Femur (tissue), 1 donor: ENCODE data around the gene INTS2.
"Not testable (repeated sequence)": the region's sequence is repeated elsewhere in the genome, so short reads cannot be mapped to it uniquely, and the experiment has no call there.

Experiments
- DNase-seq: peaks from one replicate; pipeline ENCODE4 v3.0.0-alpha.2; 2017

The INTS2 gene

DNA sequence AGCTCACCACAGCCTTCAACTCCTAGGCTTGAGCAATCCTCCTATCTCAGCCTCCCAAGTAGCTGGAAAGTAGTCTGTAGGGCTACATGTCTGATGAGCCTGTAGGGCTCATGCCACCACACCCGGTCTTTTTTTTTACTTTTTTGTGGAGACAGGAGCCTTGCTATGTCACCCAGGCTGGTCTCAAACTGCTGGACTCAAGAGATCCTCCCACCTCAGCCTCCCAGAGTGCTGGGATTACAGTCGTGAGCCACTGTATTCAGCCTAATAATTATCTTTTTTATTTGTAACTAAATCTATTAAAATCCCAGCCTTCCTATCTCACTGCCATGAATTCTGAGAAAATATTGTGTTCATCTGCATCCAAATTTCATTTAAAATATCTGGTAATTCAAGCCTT, 79.5 kb downstream of the INTS2 start:
- no peak for DNase-seq

DNA sequence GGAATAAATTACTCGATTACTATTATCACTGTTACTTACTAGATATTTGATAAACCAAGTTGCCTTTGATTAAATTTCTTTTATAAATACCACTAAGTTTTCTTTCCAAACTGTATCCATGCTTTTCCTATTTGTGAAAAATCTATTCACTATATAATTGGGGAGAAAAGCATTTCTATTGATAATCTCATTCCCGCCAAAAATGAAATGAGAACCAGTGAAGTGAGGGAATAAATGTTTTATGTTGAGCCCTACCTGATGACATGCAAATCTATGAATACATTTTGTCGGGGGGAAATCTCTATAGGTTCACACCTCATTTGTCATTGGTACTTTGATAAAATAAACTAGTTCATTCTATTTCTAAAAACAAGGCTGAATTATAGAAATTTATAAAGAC, 80.1 kb downstream of the INTS2 start:
- no peak for DNase-seq

DNA sequence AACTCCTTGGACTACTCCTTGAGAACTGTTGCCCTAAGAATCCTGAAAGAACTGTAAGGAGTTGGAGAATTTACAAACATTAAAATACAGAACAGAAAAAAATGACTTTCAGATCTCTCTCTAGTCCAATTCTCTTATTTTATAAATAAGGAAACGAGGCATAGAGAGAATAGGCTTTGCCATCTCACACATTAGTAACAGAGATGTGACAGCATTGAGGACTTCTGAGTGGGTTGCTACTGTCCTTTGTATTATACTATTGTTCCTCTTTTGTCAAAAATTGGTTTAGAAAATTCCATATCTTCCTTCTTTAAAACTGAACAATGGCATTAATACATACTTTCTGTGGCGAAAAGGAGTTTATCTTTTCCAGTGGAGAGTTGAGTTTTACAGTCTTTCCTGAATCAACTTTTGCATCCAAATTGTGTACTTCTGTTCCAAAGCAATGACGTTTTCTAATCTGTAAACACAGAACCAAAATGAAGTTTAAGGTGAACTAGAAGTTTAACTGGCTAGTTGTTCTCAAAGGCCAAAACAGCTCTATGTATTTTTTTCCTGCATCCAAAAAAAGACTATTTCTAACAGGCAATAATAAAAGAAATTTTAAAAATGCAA, 80.9 kb downstream of the INTS2 start:
- DNase-seq: no peak

DNA sequence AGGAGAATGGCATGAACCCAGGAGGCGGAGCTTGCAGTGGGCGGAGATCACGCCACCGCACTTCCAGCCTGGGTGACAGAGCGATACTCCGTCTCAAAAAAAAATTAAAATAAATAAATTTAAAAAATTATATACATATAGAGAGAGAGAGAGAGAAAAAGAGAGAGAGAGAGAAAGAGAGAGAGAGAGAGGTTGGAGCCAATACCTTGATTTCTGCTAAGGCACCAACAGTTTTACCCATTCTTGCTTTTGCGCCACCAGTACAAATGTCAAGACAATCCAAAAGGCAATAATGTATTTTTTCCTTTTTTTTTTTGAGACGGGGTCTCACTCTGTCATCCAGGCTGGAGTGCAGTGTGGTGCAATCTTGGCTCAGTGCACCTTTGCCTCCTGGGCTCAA, 81.7 kb downstream of the INTS2 start:
- DNase-seq: no peak

DNA sequence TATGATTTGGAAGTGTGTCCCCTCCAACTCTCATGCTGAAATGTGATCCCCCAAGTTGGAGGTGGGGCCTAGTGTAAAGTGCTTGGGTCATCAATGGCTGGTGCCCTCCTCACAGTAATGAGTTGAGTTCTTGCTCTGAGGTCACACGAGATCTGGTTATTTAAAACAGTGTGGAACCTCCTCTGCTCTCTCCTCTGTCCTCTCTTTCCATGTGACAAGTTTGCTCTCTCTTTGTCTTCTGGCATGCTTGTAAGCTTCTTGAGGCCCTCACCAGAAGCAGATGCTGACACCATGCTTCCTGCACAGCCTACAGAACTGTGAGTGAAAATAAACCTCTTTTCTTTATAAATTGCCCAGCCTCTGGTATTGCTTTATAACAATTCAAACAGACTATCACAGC, 84.3 kb downstream of the INTS2 start:
- no peak for DNase-seq

DNA sequence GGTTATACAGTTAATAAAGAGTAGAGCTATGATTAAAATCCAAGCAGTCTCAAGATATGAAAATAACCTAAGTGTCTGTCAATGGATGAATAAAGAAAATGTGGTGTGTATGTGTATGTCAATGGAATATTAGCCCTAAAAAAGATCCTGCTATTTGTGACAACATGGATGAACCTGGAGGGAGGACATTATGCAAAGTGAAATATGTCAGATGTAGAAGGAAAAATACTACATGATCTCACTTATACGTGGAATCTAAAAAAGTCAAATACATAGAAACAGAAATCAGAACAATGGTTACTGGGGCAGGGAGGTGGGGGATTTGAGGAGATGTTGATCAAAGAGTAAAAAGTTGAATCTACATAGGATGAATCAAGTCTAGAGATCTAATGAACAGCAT, 84.9 kb downstream of the INTS2 start:
- DNase-seq: no peak

DNA sequence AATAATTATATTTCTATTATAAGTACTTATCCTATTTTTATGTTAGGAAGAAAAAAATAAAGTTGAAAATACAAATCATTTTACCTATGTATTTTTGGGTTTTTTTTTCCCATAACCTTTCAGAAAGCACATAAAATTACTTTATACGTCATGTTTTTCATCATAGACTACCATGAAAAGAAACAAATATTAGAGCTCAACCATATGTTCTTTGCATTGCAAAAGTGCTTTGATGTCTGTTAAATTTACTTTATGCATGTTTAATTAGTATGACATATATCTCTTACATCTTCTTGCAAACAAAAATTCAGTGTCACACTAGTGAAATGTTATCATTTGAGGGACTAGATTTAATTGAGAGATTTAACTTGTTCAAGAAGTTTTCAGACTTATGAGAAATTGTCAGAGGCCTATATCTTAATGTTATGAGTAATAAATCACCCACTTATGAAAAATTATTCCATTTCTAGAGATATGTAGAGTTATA, 88.4 kb downstream of the INTS2 start:
- no peak for DNase-seq

DNA sequence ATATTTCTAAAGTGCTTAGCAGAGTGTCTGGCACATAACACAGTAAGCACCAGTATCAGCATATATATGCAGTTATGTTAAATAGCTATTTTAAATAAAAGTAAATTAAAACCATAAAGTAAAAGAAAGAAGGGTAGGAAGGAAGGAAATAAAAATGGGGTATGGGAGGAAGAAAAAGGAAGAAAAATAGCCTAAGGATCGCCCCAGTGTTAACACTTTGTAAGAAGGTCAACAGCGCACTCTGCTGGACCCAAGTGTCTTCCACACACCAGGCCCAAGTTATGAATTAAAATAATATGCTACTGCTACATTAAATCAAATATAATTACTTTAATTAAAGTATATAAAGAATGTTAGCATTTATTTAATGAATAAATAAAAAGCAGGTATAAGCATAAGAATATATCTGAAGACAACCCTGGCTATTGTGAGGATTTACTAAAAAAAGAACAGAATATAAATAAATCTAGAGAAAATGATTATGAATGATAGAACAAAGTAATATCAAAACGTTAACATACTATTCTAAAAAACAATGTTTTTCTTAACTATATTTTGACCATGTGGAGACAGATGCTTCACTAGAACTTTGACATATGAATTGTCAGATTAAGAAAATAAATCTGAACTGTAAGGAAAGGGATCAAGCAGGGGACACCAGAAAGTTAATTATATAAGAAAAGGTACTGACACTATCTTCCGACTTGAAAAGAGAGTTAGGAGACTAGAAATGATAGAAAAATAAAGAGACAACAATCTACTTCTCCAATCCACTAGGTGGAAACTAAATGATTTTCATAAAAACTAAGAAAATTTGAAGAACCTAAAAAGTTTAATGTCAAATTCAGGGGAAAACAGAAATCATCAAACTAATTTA, 90.4 kb downstream of the INTS2 start:
- peak; percentile 67 for DNase-seq

DNA sequence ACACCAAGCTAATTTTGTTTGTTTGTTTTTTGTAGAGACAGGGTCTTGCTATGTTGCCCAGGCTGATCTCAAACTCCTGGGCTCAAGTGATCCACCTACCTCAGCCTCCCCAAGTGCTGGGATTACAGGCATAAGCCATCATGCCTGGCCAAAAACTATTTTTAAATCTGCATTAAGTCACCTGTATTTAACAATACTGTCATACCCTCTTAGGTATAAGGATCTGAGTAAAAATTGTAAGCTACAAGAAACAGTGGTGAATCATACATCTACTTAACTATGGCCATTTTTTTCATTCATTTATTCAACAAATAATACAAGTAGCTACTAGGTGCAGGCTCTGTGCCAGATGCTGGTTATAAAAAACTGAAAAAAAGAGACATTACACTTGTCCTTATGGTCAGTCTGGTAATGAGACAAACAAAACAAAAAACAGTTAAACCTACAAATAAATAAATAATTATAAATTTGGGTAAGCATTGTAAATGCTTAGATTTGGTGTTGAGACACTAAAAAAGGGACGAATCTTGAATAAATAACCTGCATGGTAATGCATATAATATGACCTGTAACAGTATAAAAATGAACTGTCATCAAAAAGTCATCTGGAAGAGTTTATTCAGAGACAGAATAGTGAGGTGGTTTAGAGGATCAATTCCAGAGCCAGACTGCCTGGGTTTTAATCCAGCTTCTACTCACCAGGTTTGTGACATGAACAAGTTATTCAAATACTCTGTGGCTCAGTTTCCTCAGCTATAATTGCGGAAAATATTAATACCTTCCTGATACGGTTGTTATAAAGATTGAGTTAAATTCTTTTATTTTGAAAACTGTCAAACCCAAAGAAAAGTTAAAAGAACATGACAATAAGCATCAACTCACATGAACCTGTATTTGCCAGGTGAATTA, 91.3 kb downstream of the INTS2 start:
- DNase-seq: no peak

DNA sequence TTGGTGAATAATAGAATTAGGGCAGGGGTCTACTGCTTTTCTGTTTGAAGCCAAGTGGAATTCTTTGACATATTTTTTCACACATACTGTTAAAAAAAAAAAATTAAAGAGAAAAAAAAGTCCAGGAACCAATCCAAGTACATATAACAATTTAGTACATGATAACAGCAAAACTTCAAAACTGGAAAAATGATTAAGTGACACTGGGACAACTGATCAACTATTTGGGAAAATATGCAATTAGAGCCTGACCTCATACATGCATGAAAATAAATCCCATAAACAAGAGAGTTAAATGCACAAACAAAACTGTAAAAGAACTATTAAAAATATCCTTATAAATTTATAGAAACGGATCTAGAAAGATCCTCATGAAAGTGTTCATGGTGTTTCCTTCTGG, 92.2 kb downstream of the INTS2 start:
- DNase-seq: no peak

DNA sequence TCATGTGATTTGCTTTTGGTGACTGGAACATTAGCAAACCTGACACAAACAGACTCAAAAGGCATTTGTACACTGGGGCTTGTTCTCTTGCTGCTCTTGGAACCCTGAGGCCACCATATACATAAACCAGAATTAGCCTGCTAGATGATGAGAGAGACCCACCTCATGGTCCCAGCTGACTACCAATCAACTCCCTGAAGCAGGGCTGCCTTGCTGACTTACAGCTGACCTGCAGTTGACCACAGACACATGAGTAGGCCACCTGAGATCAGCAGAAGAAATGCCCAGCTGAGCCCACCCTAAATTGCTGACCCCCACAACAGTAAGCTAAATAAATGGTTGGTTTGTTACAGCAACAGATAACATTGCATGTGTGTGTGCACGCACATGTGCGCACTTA, 93.2 kb downstream of the INTS2 start:
- no peak for DNase-seq

DNA sequence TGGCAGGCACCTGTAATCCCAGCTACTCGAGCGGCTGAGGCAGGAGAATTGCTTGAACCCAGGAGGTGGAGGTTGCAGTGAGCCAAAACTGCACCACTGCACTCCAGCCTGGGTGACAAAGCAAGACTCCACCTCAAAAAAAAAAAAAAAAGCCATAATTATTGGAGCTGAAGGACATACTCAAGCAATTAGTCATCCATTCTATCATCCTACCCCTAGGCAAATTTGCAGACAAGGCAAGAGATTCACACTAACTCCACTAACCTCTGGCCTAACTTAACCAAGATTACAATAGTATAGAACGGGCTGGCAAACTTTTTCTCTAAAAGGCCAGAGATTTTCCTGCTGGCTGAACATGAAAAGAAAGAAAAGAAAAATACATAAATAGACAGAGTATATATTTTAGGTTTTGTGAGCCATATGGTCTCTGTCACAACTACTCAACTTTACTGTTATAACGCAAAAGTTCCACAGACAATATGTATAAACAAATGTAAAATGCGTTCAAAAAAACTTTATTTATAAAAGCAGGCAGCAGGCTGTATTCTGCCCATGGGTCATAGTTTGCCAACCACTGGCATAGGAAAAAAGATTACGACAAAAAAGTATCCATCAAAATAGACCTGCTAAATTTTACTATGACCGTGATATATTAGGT, 94.1 kb downstream of the INTS2 start:
- DNase-seq: no peak

DNA sequence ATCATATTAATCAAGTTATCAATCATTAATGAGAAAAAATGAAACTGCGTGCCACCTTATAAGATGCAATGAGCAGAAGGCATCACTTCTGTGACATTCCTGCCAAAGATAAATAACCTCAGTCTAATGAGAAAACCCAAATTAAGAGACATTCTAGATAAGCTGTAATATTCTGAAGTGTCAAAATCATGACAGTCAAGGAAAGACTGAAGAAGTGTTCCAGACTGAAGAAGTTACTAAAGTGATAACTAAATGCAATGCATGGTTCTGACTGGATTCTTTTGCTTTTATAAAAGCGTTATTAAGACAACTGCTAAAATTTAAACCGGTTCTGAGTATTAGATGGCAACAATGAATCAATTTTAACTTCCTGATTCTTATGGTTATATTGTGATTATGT, 95.3 kb downstream of the INTS2 start:
- DNase-seq: no peak

DNA sequence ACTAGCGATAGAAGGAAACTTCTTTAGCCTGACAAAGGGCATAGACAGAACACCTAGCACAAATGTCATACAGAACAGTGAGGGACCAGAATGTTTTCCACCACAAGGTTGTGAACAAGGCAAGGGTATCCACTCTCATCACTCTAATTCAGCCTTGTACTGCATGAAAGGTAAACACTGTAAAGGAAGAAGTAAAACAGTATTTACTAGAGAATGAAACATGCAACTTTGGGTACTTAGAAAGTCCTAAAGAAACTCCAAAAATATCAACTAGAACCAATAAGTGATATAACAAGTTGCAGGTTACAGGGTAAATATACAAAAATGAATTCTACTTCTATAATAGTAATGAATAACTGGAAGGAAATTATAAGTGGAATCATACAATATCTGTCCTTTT, 96.7 kb downstream of the INTS2 start:
- no peak for DNase-seq

DNA sequence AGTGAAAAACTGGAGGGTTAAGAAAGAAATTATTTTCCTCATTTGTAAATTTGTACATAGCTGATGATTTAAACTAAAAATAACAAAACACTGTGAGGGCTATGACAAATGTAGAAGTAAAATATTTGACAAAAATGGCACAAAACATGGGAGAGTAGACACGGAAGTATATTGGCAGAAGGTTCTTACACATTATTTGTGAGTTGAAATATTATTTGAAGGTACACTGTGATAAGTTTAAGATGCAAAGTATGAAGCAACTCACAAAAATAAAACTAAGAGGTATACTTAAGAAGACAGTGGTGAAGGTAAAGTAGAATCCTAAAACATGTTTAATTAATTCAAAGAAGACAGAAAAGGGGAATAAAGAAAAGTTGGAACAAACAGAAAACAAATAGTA, 99.1 kb downstream of the INTS2 start:
- no peak for DNase-seq

DNA sequence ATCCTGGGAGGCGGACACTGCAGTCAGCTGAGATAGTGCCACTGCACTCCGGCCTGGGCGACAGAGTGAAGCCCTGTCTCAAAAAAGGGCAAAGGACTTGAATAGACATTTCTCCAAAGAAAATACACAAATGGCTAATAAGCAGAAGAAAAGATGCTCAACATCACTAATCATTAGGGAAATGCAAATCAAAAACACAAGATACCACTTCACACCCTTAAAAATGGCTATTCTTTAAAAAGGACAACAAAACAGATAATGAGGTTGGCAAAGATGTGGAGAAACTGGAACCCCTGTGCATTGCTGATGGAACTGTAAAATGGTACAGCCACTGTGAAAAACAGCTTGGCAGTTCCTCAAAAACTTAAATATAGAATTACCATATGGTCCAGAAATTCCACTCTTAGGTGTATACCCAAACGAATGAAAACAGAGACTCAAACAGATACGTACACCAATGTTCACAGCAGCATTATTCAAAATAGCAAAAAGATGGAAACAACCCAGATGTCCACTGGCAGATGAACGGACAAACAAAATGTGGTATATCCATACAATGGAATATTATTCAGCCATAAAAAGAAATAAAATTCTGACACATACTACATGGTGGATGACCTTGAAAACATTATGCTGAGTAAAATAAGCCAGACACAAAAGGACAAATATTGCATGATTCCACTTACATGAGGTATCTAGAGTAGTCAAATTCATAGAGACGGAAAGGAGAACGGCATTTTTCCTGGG, 100.0 kb downstream of the INTS2 start:
- no peak for DNase-seq

DNA sequence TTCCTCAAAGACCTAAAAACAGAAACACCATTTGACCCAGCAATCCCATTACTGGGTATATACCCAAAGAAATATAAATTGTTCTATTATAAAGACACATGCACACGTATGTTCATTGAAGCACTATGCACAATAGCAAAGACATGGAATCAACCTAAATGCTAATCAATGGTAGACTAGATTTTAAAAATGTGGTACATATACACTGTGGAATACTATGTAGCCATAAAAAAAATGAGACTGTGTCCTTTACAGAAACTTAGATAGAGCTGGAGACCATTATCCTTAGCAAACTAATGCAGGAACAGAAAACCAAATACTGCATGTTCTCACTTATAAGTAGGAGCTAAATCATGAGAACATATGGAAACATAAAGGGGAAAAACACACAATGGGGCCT, 100.9 kb downstream of the INTS2 start:
- not testable (repeated sequence) for DNase-seq

DNA sequence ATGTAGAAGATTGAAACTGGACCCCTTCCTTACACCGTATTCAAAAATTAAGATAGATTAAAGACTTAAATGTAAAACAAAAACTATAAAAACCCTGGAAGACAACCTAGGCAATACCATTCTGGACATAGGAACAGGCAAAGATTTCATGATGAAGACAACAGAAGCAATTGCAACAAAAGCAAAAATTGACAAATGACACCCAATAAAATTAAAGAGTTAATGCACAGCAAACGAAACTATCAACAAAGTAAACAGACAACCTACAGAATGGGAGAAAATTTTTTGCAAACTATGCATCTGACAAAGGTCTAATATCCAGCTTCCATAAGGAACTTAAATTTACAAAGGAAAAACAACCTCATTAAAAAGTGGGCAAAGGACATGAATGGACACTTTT, 101.6 kb downstream of the INTS2 start:
- not testable (repeated sequence) for DNase-seq

DNA sequence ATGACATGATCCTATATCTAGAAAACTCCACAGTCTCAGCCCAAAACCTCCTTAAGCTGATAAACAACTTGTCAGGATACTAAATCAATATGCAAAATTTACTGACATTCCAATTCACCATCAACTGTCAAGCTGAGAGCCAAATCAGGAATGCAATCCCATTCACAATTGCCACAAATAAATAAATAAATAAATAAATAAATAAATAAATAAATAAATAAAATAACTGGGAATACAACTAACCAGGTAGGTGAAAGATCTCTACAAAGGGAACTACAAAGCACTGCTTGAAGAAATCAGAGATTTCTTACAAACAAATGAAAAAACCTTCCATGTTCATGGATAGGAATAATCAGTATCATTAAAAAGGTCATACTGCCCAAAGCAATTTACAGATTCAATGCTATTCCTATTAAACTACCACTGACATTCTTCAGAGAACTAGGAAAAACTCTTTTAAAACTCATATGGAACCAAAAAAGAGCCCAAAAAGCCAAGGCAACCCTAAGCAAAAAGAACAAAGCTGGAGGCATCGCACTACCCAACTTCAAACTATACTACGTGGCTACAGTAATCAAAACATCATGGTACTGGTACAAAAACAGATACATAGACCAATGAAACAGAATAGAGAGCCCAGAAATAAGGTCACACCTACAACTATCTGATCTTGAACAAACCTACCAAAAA, 102.2 kb downstream of the INTS2 start:
- no peak for DNase-seq

DNA sequence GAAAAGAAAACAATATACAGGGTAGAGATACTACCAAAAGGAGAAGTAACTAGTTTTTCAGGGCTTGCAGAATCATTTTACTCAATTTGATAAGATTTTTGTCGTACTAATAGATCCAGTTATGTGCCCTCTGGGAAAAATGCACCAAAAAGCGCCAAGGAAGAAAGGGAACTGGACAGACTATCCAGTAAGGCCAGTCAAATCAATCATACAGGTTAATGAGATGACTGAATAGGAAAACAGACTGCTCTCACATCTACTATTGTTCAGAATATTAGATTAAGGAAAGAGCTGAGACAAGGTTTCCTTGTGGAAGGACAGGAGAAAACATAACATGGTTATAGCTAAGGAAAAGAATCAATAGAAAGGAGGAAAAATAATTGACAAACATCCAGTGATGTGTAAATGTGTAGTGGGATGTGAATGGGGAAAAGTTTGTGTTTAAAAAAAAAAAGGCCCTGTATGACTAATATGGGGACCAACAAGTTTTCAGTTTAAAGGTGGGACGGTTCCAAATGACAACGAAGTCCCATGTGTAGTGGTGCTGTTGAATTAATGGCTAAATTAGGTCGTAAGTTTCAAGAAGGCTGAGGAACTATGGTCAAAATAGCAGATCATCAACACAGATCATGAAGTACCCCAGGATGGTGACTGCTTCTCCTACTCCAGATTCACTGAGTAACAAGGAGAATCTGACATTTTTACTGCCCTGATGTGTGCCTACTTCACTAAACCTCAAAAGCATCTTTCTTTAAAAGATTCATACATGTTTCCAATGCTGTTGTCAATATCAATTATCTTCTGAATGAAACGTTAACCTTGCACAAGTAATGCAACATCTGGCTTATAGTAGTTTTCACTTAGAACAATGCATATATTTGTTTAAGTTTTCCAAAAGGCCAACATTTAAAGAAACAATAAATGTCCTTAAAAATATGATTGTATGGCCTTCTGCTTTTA, 105.2 kb downstream of the INTS2 start:
- no peak for DNase-seq
